HG03575 (cell line): Measurements from ENCODE around the gene KCNJ10.

Experiments
- ATAC-seq: cut with Tn5 transposase; IDR thresholded peaks from one replicate; pipeline ENCODE4 v1.9.1; 2021; ENCODE audit not compliant: unreplicated experiment, insufficient number of reproducible peaks, low FRiP score; ENCODE audit errors: extremely low read depth

Gene KCNJ10

DNA sequence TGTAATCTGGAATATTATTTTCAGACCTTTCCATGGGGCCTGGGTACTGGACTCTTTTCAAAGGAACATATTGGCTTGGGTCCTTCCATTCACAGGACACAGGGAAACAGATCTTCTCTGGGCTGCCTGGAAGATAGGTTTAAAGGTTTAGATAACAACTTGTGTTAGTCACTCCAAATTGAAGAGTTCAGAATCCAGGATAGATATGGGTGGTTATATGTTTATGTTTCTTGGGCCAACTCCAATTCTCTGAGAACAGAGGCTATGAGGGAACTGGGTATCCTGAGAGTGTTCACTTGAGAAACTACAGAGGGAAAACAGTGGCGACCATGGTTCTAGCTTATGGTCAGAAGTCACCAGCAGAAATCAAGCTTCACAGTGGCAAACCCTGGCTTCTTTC is 29.5 kb downstream of the KCNJ10 start:
- no peak for ATAC-seq

- ATAC-seq, result no peak
Observed at GRCh38 chr1:160032165-160032820, 37.7 kb downstream of the KCNJ10 start.

DNA sequence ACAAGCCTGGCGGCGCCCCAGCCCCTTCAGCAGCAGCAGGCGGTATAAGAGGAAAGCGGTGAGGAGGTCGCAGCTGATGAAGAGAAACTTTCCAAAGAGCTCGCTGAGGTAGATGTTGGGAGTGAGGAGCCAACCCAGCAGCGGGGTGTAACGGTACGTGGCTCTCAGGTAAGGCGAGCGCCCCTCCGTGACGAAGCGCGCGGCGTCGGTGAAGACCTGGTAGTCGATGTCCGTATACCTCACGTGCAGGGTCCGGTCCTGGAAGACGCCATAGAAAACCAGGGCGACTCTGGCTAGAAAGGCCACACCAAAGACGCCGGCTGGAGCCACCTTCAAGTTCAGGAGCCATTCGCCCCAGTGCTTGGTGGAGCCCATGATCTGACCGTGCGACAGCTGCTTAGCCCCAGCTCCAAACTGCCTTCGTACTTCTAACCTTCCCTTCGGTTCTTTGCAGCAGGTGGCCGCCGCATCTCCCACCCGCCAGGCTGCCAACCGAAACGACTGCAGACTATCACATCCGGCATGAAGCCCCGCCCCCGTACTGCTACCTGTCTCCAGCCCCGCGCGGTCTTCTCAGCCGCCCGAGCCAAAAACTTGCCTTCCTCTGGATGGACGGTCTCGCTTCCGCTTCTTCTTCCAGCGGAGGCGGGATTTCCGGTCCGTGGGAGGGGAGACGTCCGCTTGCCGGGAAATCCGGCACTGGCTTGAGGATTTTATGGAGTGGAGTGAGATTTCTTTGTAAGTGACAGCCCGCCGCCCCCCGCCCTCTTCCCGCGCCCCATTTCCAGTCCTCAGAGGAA is 38.4 kb downstream of the KCNJ10 start, which contains the start of gene PIGM:
TSS of gene PIGM (minus strand) at position 626 of the 800 bp plus-strand sequence. CDS start at position 375, 251 bp downstream.
- peak; percentile 68 for ATAC-seq

GRCh38 chr1:160030657-160031364 is 39.1 kb downstream of the KCNJ10 start:
- ATAC-seq, result no peak

DNA sequence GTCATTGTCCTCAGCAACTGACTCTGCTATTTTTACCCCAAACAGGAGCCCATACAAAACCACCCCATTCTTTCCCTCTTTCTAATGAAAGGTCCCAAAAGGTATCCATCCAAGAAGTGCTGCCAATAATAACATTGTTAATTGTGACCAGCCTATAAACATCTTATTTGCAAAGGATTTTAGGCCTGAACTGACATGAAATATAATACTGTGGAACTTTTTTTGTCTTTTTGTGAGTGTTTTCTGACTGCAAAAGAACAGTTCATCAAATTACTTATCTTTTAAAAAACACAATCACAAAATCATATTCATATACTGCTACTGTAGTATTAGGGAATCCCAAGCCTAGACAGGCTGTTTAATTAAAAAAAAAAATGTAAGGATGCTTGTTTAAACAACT is 41.5 kb downstream of the KCNJ10 start:
- ATAC-seq, result no peak

- no peak for ATAC-seq
Observed at GRCh38 chr1:160025314-160025713, 44.6 kb downstream of the KCNJ10 start.

- no peak for ATAC-seq
Observed at GRCh38 chr1:160024195-160024905, 45.6 kb downstream of the KCNJ10 start.

- no peak for ATAC-seq
Observed at GRCh38 chr1:160022330-160023310, 47.3 kb downstream of the KCNJ10 start.

DNA sequence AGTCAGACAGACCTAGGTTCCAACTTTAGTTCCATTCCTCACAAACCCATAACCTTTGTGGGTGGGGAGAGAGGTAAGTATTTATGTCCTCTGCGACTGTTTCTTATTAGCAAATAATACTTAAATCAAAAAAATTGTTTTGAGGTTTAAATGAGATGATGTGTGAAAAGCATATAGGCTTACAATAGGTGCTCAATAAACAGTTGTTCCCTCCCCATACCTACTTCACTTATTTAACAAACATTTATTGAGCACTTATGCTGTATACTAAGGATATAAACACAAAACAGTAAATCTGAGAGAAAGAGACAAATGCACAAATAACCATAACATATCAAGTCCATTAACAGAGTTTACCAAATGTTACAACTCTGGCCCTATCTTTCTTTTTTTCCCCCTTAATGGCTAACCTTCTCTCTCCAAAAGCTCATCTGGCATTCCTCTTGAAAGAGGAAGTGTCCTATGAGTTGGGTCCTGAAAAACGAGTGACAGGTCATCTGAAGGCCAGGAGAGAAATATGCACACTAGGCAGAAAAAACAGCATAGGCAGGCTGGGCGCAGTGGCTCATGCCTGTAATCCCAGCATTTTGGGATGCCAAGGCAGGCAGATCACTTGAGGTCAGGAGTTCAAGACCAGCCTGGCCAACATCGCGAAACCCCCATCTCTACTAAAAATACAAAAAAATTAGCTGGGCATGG is 48.4 kb downstream of the KCNJ10 start:
- ATAC-seq, result no peak

DNA sequence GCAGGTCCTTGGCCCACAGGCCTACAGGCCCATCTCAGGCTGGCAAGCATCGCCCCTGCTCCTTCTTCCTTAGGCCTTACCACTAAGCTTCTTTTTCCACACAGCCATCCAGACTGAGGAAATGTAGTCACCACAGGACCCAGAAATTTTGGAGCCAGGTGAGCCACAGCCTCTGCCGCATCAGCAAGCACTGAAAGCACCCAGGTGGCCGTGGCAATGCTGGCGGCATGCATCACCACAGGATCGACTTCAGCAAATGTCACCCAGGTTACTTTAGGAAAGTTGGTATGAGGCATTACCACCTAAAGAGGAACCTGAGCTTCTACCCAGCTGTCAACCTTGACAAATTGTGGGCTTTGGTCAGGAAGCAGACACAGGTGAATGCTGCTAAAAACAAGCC is 49.8 kb downstream of the KCNJ10 start:
- ATAC-seq, result no peak

DNA sequence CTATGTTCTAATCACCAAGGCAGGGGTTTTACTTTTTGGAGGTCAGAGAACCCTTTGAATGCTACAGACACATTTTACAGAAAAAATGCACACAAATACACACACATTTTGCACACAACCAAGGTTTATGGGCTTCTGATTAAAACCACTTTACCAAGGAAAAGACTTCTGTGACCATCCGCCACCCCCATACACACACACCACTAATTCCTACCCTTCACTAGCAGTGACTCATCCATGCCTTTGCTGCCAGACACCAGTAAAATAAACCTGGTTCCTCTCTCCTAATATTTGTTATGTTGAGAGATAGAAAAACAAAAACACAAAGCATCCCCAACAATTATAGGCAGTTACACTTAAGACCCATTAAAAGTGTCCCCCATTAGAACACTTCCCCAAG is 51.1 kb downstream of the KCNJ10 start:
- ATAC-seq, result no peak

DNA sequence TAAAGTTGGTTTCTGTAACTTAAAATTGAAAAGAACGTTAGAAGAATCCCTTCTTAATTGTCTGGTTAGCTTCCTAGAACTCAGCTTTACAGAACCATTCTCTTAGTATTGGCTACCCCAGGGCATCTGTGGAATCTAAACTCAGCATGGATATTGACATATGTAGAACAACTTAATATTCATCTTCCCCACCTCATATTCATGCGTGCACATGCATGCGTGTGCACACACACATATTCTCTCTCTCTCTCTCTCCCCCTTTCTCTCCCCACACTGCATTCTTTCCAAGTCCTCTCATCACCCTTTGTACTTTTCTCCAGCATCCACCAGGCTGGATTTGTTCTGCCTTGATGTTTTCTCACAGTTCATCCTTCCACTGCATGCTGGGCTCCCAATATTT is 51.6 kb downstream of the KCNJ10 start:
- ATAC-seq, result no peak

- ATAC-seq, result no peak
Observed at GRCh38 chr1:160017592-160017991, 52.4 kb downstream of the KCNJ10 start.

GRCh38 chr1:160011781-160012180 is 58.2 kb downstream of the KCNJ10 start:
- ATAC-seq, result no peak

DNA sequence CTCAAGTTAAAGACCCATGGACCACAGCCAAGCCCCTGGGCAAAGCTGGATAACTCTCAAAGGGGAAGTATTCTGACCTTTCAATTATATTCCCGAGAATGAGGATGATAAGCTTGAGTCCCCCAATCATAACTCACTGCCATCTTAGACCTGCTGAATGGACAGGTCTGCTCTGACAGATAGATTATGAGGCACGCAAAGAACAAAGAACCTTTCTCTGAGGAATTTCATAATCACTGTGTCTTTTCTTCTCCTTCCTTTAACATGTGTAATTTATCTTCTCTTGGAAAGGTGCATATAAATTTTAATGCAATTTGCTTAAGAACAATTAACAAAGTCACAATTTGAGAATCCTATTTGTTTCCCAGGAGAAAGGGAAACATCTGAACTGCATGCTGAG is 60.2 kb downstream of the KCNJ10 start:
- ATAC-seq, result no peak

GRCh38 chr1:160009081-160009480 is 60.9 kb downstream of the KCNJ10 start:
- no peak for ATAC-seq

GRCh38 chr1:160007577-160008200 is 62.3 kb downstream of the KCNJ10 start:
- ATAC-seq, result no peak
